MM.1S (cell line): ENCODE results near the gene HCN2.

Experiments used
- EZH2 ChIP-seq: fragments of 300-600 bp; sonication (generic); optimal IDR thresholded peaks from 2 replicates; pipeline ENCODE3; 2017; ENCODE audit warnings: low read depth, mild to moderate bottlenecking, antibody characterized with exemption, low read length, mixed read lengths
- EZH2phosphoT487 ChIP-seq: fragments of 300-600 bp; sonication (generic); IDR thresholded peaks from 2 replicates; pipeline ENCODE4 v1.6.1; 2018; ENCODE audit warnings: antibody characterized with exemption, low read length
- TF ChIP-seq, protein P1 (sequence below): fragments of 300-600 bp; sonication (generic); IDR thresholded peaks from 2 replicates; pipeline ENCODE4 v1.5.1; 2016; ENCODE audit warnings: antibody characterized with exemption, low read length, mixed read lengths

DNA sequence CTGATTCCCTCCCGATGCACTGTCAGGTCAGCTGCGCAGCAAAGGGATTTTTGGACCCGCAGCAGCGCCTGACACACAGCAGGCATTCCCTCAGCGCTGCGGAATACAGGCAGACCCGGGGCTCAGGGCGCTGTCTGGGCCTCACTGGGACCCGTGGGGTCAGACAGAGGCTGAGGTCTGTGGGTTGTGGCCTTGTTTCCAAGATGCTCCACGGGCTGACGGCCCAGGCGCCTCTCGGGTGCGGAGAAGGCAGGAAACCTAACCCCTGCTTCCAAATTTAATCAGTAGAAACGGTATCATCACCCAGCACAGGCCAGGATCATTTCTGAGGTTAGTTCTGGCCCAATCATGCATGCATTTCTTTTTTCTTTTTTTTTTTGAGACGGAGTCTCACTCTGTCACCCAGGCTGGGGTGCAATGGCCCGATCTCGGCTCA lies 74.0 kb downstream of the HCN2 start:
- TF ChIP-seq, protein P1, sequence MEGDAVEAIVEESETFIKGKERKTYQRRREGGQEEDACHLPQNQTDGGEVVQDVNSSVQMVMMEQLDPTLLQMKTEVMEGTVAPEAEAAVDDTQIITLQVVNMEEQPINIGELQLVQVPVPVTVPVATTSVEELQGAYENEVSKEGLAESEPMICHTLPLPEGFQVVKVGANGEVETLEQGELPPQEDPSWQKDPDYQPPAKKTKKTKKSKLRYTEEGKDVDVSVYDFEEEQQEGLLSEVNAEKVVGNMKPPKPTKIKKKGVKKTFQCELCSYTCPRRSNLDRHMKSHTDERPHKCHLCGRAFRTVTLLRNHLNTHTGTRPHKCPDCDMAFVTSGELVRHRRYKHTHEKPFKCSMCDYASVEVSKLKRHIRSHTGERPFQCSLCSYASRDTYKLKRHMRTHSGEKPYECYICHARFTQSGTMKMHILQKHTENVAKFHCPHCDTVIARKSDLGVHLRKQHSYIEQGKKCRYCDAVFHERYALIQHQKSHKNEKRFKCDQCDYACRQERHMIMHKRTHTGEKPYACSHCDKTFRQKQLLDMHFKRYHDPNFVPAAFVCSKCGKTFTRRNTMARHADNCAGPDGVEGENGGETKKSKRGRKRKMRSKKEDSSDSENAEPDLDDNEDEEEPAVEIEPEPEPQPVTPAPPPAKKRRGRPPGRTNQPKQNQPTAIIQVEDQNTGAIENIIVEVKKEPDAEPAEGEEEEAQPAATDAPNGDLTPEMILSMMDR = no peak
- TF ChIP-seq EZH2phosphoT487 (no peak), EZH2 (no peak)
